ENCODE results near the gene RNH1.

GRCh38 chr11:512761-513595 is 5.9 kb upstream of the RNH1 start:
- TF ChIP-seq, protein P1, sequence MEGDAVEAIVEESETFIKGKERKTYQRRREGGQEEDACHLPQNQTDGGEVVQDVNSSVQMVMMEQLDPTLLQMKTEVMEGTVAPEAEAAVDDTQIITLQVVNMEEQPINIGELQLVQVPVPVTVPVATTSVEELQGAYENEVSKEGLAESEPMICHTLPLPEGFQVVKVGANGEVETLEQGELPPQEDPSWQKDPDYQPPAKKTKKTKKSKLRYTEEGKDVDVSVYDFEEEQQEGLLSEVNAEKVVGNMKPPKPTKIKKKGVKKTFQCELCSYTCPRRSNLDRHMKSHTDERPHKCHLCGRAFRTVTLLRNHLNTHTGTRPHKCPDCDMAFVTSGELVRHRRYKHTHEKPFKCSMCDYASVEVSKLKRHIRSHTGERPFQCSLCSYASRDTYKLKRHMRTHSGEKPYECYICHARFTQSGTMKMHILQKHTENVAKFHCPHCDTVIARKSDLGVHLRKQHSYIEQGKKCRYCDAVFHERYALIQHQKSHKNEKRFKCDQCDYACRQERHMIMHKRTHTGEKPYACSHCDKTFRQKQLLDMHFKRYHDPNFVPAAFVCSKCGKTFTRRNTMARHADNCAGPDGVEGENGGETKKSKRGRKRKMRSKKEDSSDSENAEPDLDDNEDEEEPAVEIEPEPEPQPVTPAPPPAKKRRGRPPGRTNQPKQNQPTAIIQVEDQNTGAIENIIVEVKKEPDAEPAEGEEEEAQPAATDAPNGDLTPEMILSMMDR (conservative IDR thresholded peaks at IDR 0.05; ENCODE audit: low read length), result no peak
- no peak for TF ChIP-seq EZH2phosphoT487 (IDR thresholded peaks at IDR 0.05; ENCODE audit: borderline replicate concordance, low read depth, low read length)

Measured in OCI-LY7 (cell line).